Transverse colon (tissue), 4 donors: ENCODE data around the gene PPME1.

Source experiments
- CTCF ChIP-seq, 5 experiments: fragments of 200-600 bp in 3 of 5; fragments of 450-650 bp in 2 of 5; sonication (generic) in 3 of 5; IDR thresholded peaks; 1 replicate in 2 of 5; 2 replicates in 3 of 5; pipeline ENCODE4 v1.5.1; 2016 to 2017; ENCODE audit warnings: antibody characterized with exemption in 5 of 5, inconsistent platforms in 3 of 5, mild to moderate bottlenecking in 2 of 5, moderate library complexity in 1 of 5
- POLR2A ChIP-seq: fragments of 450-650 bp; IDR thresholded peaks from one replicate; pipeline ENCODE4 v1.6.1; 2016; ENCODE audit warnings: antibody characterized with exemption, mild to moderate bottlenecking, moderate library complexity
- POLR2AphosphoS5 ChIP-seq, 3 donors: sonication (generic); formaldehyde crosslinking; IDR thresholded peaks; one replicate each; pipeline ENCODE4 v1.6.1; 2016; ENCODE audit warnings: antibody characterized with exemption in 3 of 3

GRCh38 chr11:74203966-74204365, 32.9 kb downstream of the PPME1 start:
- TF ChIP-seq CTCF (IDR thresholded peaks at IDR 0.05) (no peak), POLR2A (no peak), POLR2AphosphoS5 (IDR thresholded peaks at IDR 0.05) (no peak)
